HCT116 (cell line): ENCODE data around the gene CD72. TPM values are rescaled to one million over a fixed set of nuclear protein-coding genes. Genes with fewer than 3 reads are reported as not detected.

Experiments used
- ATAC-seq: fragments of 200-7000 bp; cut with Tn5 transposase; 2 replicates; pipeline ENCODE4 v1.9.1; 2020; ENCODE audit warnings: mild to moderate bottlenecking, moderate library complexity
- BruUV-seq: library from RNA; stranded (reverse); fragments of 400-500 nt; replicated peaks from 2 replicates; lab custom pipeline; 2021; lab: Mats Ljungman, UMichigan
- CTCF ChIA-PET: fragments of 300-600 bp; sonication (Branson Sonifier 250); formaldehyde crosslinking; loops from one replicate; lab custom pipeline; 2021; ENCODE audit warnings: antibody characterized with exemption; lab: Charles Lee
- POLR2A ChIA-PET: fragments of 300-600, 350-600 bp; sonication (Branson Sonifier 250); formaldehyde crosslinking; loops from one replicate; lab custom pipeline; 2021; ENCODE audit warnings: antibody characterized with exemption; lab: Charles Lee
- RAD21 ChIA-PET, 2 experiments: fragments of 300-600 bp; sonication (Branson Sonifier 250); formaldehyde crosslinking; loops; one replicate each; lab custom pipeline; 2023; ENCODE audit warnings: low total read pairs in 2 of 2; ENCODE audit not compliant: uncharacterized antibody in 2 of 2, unreplicated experiment in 2 of 2, low non-redundant PET in 1 of 2; lab: Charles Lee
- DNase-seq: peaks from one replicate; pipeline ENCODE4 v3.0.0-alpha.2; 2010; ENCODE audit warnings: low read depth, low spot score
- H2AFZ ChIP-seq: fragments of 200-600 bp; shearing (Covaris generic), sonication (generic); 2 replicates; pipeline ENCODE4 v1.6.1; 2017; ENCODE audit warnings: low read depth, mixed run types, mixed read lengths, antibody characterized with exemption, low read length; ENCODE audit not compliant: poor library complexity, severe bottlenecking
- H3K27ac ChIP-seq: 2 replicates; pipeline ENCODE4 v1.5.1; 2012; ENCODE audit warnings: low read depth, low read length
- H3K27me3 ChIP-seq: fragments of 200-600 bp; sonication (generic); 2 replicates; pipeline ENCODE4 v1.6.1; 2016; ENCODE audit warnings: mixed run types, low read length, mixed read lengths; ENCODE audit not compliant: insufficient read depth
- H3K36me3 ChIP-seq, 2 experiments: fragments of 200-500 bp in 1 of 2; fragments of 200-600 bp in 1 of 2; sonication (Bioruptor generic) in 1 of 2; sonication (generic) in 1 of 2; 2 replicates each; pipeline versions ENCODE4 v1.5.1 to v1.6.1; 2014 to 2016; ENCODE audit warnings: low read length in 2 of 2, inconsistent platforms in 1 of 2, mixed read lengths in 1 of 2, mixed run types in 1 of 2; ENCODE audit not compliant: insufficient read depth in 2 of 2, control insufficient read depth in 1 of 2
- H3K4me1 ChIP-seq, 2 experiments: fragments of 200-600 bp in 1 of 2; sonication (generic) in 1 of 2; 2 replicates each; pipeline versions ENCODE4 v1.5.1 to v1.6.1; 2012 to 2017; ENCODE audit warnings: low read length in 2 of 2, inconsistent platforms in 1 of 2, mild to moderate bottlenecking in 1 of 2, mixed read lengths in 1 of 2, mixed run types in 1 of 2, moderate library complexity in 1 of 2; ENCODE audit not compliant: insufficient read depth in 2 of 2, control insufficient read depth in 1 of 2
- H3K4me2 ChIP-seq: fragments of 200-600 bp; sonication (generic); 2 replicates; pipeline ENCODE4 v1.6.1; 2017; ENCODE audit warnings: mixed run types, low read length, mixed read lengths
- H3K4me3 ChIP-seq, 2 experiments: fragments of 200-600 bp in 1 of 2; sonication (generic) in 1 of 2; replicated peaks in 1 of 2; 2 replicates each; pipeline ENCODE4 v1.5.1; 2011 to 2016; ENCODE audit warnings: low read length in 2 of 2, control low read depth in 1 of 2, low read depth in 1 of 2, mild to moderate bottlenecking in 1 of 2, mixed read lengths in 1 of 2, mixed run types in 1 of 2
- H3K79me2 ChIP-seq: fragments of 200-600 bp; sonication (generic); 2 replicates; pipeline ENCODE4 v1.6.1; 2017; ENCODE audit warnings: mild to moderate bottlenecking, mixed run types, low read length, moderate library complexity, mixed read lengths; ENCODE audit not compliant: insufficient read depth
- H3K9ac ChIP-seq: fragments of 200-600 bp; sonication (generic); 2 replicates; pipeline ENCODE4 v1.6.1; 2016; ENCODE audit warnings: low read length, mixed read lengths
- H3K9me2 ChIP-seq: fragments of 200-600 bp; sonication (generic), shearing (Covaris generic); 2 replicates; pipeline ENCODE4 v1.6.1; 2017; ENCODE audit warnings: mixed run types, mild to moderate bottlenecking, moderate library complexity; ENCODE audit not compliant: insufficient read depth
- H3K9me3 ChIP-seq, 2 experiments: fragments of 200-500 bp in 1 of 2; fragments of 200-600 bp in 1 of 2; sonication (Bioruptor generic) in 1 of 2; sonication (generic) in 1 of 2; 2 replicates each; pipeline ENCODE4 v1.6.1; 2014 to 2017; ENCODE audit warnings: low read length in 2 of 2, mixed read lengths in 2 of 2, inconsistent platforms in 1 of 2, low read depth in 1 of 2, mild to moderate bottlenecking in 1 of 2, mixed run types in 1 of 2, moderate library complexity in 1 of 2; ENCODE audit not compliant: control insufficient read depth in 1 of 2, insufficient read depth in 1 of 2
- H4K20me1 ChIP-seq: fragments of 200-600 bp; sonication (generic), shearing (Covaris generic); 2 replicates; pipeline ENCODE4 v1.6.1; 2017; ENCODE audit warnings: mixed run types, mild to moderate bottlenecking, moderate library complexity; ENCODE audit not compliant: insufficient read depth
- ATF3 ChIP-seq: IDR thresholded peaks from 2 replicates; pipeline ENCODE4 v1.6.1; 2012
- POLR2A ChIP-seq: IDR thresholded peaks from 2 replicates; pipeline ENCODE4 v1.7.0; 2011; ENCODE audit warnings: borderline replicate concordance; ENCODE audit not compliant: insufficient read depth, insufficient read length; ENCODE audit errors: extremely low read depth
- POLR2AphosphoS5 ChIP-seq: IDR thresholded peaks from 2 replicates; pipeline ENCODE4 v1.6.1; 2011; ENCODE audit warnings: mild to moderate bottlenecking, low read depth, low read length, moderate library complexity
- SIN3A ChIP-seq: IDR thresholded peaks from 2 replicates; pipeline ENCODE4 v1.6.1; 2012; ENCODE audit warnings: low read depth
- YY1 ChIP-seq: IDR thresholded peaks from 2 replicates; pipeline ENCODE4 v1.6.1; 2011; ENCODE audit warnings: low read length, low read depth, moderate library complexity, mild to moderate bottlenecking; ENCODE audit not compliant: insufficient replicate concordance; ENCODE audit errors: extremely low read depth
- ZBTB33 ChIP-seq: IDR thresholded peaks from 2 replicates; pipeline ENCODE4 v1.6.1; 2011; ENCODE audit warnings: mild to moderate bottlenecking, low read length, moderate library complexity; ENCODE audit not compliant: insufficient replicate concordance; ENCODE audit errors: extremely low read depth
- ZFX ChIP-seq: fragments of 450-650 bp; IDR thresholded peaks from 2 replicates; pipeline ENCODE4 v1.6.1; 2017
- intact Hi-C: fragments of 100-400 bp; cut with micrococcal nuclease; formaldehyde crosslinking; loops from 2 replicates; pipeline ENCODE4 v1.10.0; 2022
- total RNA-seq: library from RNA; stranded (reverse); gene quantifications from one replicate; pipeline ENCODE4 v1.2.1, GENCODE V29; 2021; ENCODE audit not compliant: unreplicated experiment
- TF ChIP-seq, protein P1 (sequence below), 3 experiments: fragments of 200-600 bp in 1 of 3; sonication (generic) in 1 of 3; IDR thresholded peaks in 2 of 3; conservative IDR thresholded peaks in 1 of 3; 2 replicates each; pipeline ENCODE4 v1.5.1; 2012 to 2017; ENCODE audit warnings: low read depth in 2 of 3, low read length in 2 of 3, antibody characterized with exemption in 1 of 3, borderline replicate concordance in 1 of 3, control low read depth in 1 of 3, mild to moderate bottlenecking in 1 of 3, mixed read lengths in 1 of 3, mixed run types in 1 of 3, moderate library complexity in 1 of 3; ENCODE audit not compliant: insufficient read depth in 1 of 3

CD72 gene
- total RNA-seq, 1 experiment from 2014 or later: 1.6 TPM

DNA sequence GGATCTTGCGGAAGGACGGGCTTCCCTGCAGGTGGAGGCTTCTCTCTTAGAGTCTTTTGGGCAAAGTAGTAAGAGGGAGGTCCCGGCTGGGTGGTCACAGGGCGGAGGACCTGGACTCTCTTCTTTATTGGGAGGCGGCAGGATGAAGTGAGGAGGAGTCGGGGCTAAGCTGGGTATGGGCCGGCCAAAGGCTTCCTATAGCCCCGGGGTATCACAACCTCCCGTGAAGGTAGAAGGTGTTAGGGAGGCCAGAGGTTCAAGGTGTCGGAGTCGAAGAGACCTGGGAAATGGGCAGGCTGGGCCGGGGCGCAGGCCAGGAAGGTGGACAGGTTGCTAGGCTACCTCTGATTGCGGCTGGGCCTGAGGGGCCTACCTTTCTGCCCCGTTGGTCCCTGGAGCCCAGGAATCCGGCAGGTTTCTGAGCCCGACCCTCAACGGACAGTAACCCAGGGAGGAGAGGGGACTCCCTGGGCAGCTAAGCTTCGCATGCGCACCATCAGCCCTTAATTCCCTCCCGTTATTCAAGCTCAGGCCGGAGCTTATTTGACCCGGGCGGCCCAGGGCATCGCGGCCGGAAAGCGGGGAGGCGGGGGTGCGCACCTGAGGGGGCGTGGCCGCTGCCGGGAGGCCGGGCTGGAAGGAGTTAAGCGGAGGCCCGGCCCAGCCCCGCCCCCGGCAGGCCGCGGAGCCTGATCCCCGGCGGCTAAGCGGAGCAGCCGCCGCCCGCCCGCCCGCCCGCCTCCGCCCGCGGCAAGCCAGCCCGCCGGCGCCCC, 13.4 kb downstream of the CD72 start, which contains the start of gene TESK1:
Gene TESK1, plus strand, starts transcription at position 685 of the 773 bp plus-strand sequence. CDS start 358 bp downstream, outside the sequence.
- CTCF ChIA-PET: interaction anchor here (0.6 to 2.0 kb wide), 5 partner anchors 11 to 94 kb away, joined by 3 to 7 read pairs (median 5); partner anchors contain the start of gene CCDC107
- intact Hi-C loops: loop anchor here (2.0 kb wide), 1 partner anchor 52 kb away; no protein-coding TSS in a partner anchor

DNA sequence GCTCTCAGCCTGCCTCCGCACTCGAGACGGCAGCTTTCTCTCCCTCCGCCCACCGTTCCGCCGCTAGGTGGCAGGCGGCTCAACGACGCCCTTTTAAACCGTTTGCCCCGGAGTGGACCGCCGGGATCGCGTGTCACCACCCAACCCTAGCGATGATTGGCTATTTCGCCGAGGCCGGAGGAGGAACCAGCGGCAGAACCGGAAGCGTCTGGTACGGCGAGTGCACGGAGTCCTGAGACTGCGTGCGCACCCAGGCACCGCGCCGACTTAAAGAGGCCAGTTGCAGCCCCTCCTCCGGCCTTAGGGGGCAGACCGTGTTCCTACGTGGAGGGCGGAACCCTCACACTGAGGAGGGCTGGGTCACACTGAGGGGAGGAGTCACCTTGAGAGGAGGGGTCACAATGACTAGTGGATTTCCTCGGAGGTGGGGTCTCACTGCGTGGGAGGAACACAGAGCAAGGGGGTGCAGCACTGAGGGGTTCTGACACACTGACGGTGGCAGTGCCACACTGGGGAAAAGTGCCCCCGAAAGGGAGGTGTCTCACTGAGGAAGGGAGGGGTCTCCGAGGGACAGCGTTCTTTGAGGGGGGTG, 14.1 kb downstream of the CD72 start:
- Histone ChIP-seq H3K9me2 (no peaks in the 10 kb centered on the region), H4K20me1 (no peaks in the 10 kb centered on the region), H3K27ac (peak overlapping the region; percentile 78), H3K9ac (peak overlapping the region; percentile 71), H3K4me2 (peak overlapping the region; percentile 97), H3K79me2 (peaks cover 21% of the 10 kb centered on the region; the same call in 1 of the 2 replicates), H3K4me1 (peaks cover 15 to 31% of the 10 kb centered on the region in 2 experiments; a peak in 3 of 4 replicates), H3K27me3 (no peaks in the 10 kb centered on the region), H2AFZ (peak overlapping the region; percentile 65), H3K9me3 (no peaks in the 10 kb centered on the region), H3K36me3 (peaks cover 0 to 12% of the 10 kb centered on the region in 2 experiments; a peak in 2 of 4 replicates), H3K4me3 (peak overlapping the region; percentile 76 to 85)
- TF ChIP-seq POLR2AphosphoS5: peak; percentile 83
- TF ChIP-seq POLR2A: peak; percentile 73
- no peak for TF ChIP-seq ZBTB33
- TF ChIP-seq YY1: peak; percentile 64
- TF ChIP-seq, protein P1, sequence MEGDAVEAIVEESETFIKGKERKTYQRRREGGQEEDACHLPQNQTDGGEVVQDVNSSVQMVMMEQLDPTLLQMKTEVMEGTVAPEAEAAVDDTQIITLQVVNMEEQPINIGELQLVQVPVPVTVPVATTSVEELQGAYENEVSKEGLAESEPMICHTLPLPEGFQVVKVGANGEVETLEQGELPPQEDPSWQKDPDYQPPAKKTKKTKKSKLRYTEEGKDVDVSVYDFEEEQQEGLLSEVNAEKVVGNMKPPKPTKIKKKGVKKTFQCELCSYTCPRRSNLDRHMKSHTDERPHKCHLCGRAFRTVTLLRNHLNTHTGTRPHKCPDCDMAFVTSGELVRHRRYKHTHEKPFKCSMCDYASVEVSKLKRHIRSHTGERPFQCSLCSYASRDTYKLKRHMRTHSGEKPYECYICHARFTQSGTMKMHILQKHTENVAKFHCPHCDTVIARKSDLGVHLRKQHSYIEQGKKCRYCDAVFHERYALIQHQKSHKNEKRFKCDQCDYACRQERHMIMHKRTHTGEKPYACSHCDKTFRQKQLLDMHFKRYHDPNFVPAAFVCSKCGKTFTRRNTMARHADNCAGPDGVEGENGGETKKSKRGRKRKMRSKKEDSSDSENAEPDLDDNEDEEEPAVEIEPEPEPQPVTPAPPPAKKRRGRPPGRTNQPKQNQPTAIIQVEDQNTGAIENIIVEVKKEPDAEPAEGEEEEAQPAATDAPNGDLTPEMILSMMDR (IDR thresholded peaks at IDR 0.05 in 2 of 3, conservative IDR thresholded peaks at IDR 0.05 in 1 of 3; ENCODE audit: borderline replicate concordance in 1 of 3, insufficient read depth in 1 of 3, low read depth in 2 of 3, low read length in 2 of 3): peak in 2 of 3 experiments; percentile 84 to 87; a peak in 4 of 6 replicates
- TF ChIP-seq ATF3: no peak
- no peak for TF ChIP-seq SIN3A
- ChIA-PET POLR2A (interaction anchor here (0.6 to 1.1 kb wide), 6 partner anchors 13 to 894 kb away, joined by 3 to 4 read pairs (median 3); partner anchors contain the start of gene CCL21), RAD21 (interaction anchor here in 1 of 2 experiments (0.7 kb wide), 1 partner anchor 86 kb away, joined by 3 read pairs; no protein-coding TSS in a partner anchor), CTCF (interaction anchor here (0.6 to 2.0 kb wide), 22 partner anchors 9 to 844 kb away, joined by 3 to 8 read pairs (median 4); partner anchors contain the start of genes ARHGEF39, ATOSB, CCDC107 and FANCG)
- DNase-seq (peak; percentile 99), ATAC-seq (peak; percentile 89)
- intact Hi-C loops: loop anchor here (2.0 kb wide), 1 partner anchor 53 kb away; no protein-coding TSS in a partner anchor
- BruUV-seq: no TSS peak

More for the DNA sequence above, 13.4 kb downstream of the CD72 start, which contains the start of gene TESK1:
- BruUV-seq: no TSS peak
- Histone ChIP-seq H2AFZ (peak within 1 kb of the TSS; percentile 65), H4K20me1 (no peaks in the 10 kb centered on the region), H3K9ac (peak within 1 kb of the TSS; percentile 75), H3K4me1 (peaks cover 15 to 30% of the 10 kb centered on the region in 2 experiments; a peak in 3 of 4 replicates), H3K36me3 (peaks cover 2 to 12% of the 10 kb centered on the region in 2 experiments; a peak in 3 of 4 replicates), H3K27ac (peak within 1 kb of the TSS; percentile 82), H3K79me2 (peaks cover 21% of the 10 kb centered on the region; the same call in 1 of the 2 replicates), H3K27me3 (no peaks in the 10 kb centered on the region), H3K9me2 (no peaks in the 10 kb centered on the region), H3K9me3 (no peaks in the 10 kb centered on the region), H3K4me3 (peak within 1 kb of the TSS; percentile 76 to 85), H3K4me2 (peak within 1 kb of the TSS; percentile 97)
- POLR2A ChIA-PET: interaction anchor here (0.7 kb wide), 1 partner anchor 14 kb away, joined by 3 read pairs; no protein-coding TSS in a partner anchor
- TF ChIP-seq YY1 (peak; percentile 17), ZFX (no peak; the same call in 1 of the 2 replicates)
- DNase-seq: peak; percentile 48
- ATAC-seq: peak; percentile 60
- RAD21 ChIA-PET: no interaction called here
